Adrenal gland (tissue), 12 donors: Measurements from ENCODE around the gene ZNF324B. TPM values are rescaled to one million over a fixed set of nuclear protein-coding genes. Genes with fewer than 3 reads are reported as not detected.

Experiments used
- DNase-seq, 7 donors: peaks; one replicate each; pipeline ENCODE4 v3.0.0-alpha.2; 2019 to 2020
- H3K27ac ChIP-seq, 5 donors: fragments of 200-600 bp; sonication (generic) in 4 of 5; 1 replicate in 3 of 5; 2 replicates in 2 of 5; pipeline versions ENCODE4 v1.5.1 to v1.8.0; 2016 to 2020; ENCODE audit warnings: mild to moderate bottlenecking in 1 of 5
- H3K27me3 ChIP-seq: fragments of 200-600 bp; 2 replicates; pipeline ENCODE4 v1.8.0; 2021
- H3K36me3 ChIP-seq, 2 donors: fragments of 200-600 bp; replicated peaks in 1 of 2; 1 replicate in 1 of 2; 2 replicates in 1 of 2; pipeline versions ENCODE4 v1.5.1 to v1.8.0; 2018 to 2022
- H3K4me1 ChIP-seq, 2 donors: fragments of 200-600 bp; replicated peaks in 1 of 2; 1 replicate in 1 of 2; 2 replicates in 1 of 2; pipeline versions ENCODE4 v1.5.1 to v1.8.0; 2018 to 2021
- H3K4me3 ChIP-seq, 4 donors: fragments of 200-600 bp; sonication (generic) in 3 of 4; one replicate each; pipeline ENCODE4 v1.5.1; 2016 to 2018
- H3K9me3 ChIP-seq, 3 donors: fragments of 200-600 bp; sonication (generic) in 1 of 3; replicated peaks in 1 of 3; 1 replicate in 2 of 3; 2 replicates in 1 of 3; pipeline versions ENCODE4 v1.5.1 to v1.8.0; 2016 to 2021
- CTCF ChIP-seq, 6 experiments: fragments of 450-650 bp in 4 of 6; fragments of 200-600 bp in 2 of 6; sonication (generic) in 1 of 6; IDR thresholded peaks; 1 replicate in 5 of 6; 2 replicates in 1 of 6; pipeline versions ENCODE4 v1.5.1 to v1.8.0; 2016 to 2021; ENCODE audit warnings: antibody characterized with exemption in 6 of 6, mild to moderate bottlenecking in 2 of 6, moderate library complexity in 1 of 6
- POLR2A ChIP-seq, 2 donors: fragments of 450-650 bp; IDR thresholded peaks; one replicate each; pipeline ENCODE4 v1.6.1; 2017; ENCODE audit warnings: antibody characterized with exemption in 2 of 2, mild to moderate bottlenecking in 2 of 2, moderate library complexity in 1 of 2
- WGBS, 4 donors: extraction: QIAGEN DNeasy Blood & Tissue Kit in 2 of 4; methylation state at CpG; one replicate each; pipeline versions ENCODE4 v1.1.5 to v1.1.7; 2013 to 2017; 5-methylcytosine and 5-hydroxymethylcytosine counted together
- intact Hi-C, 2 donors: fragments of 100-400 bp; cut with DNase I; formaldehyde crosslinking; loops; one replicate each; pipeline versions ENCODE4 v1.14.1 to v1.15.0; 2022 to 2023
- polyA plus RNA-seq, 3 donors: library from polyadenylated mRNA; stranded (reverse); fragments of 200-250 nt in 2 of 3; fragments of 350-450 nt in 1 of 3; fragmentation: Illumina TruSeq in 1 of 3; extraction: RNeasy Lipid Tissue Mini Kit (QIAGEN cat#74804) in 1 of 3; gene quantifications; one replicate each; pipeline ENCODE4 v1.2.3, GENCODE V29; 2013 to 2014
- total RNA-seq, 9 donors: library from RNA; depleted of rRNA in 4 of 9; stranded (reverse); fragments of >200 nt in 4 of 9; fragments of 120-200 nt in 1 of 9; fragmentation: NEBNext Ultra II Directional in 1 of 9; extraction: Animal tissue kit (Norgen Biotek cat#: 25700) in 1 of 9; gene quantifications; one replicate each; pipeline versions ENCODE4 v1.1.0 to v1.2.4, GENCODE V29; 2013 to 2023
- donor health status: healthy with polysubstance abuse.
- donor health status: Bipolar disorder and iron deficiency.
- donor health status: DM: yes; HTN: yes; CAD: no.
- donor health status: DM: no; HTN: no; CAD: no.
- donor health status: DM: no; HTN: no; CAD: no.
- donor health status: DM: yes; HTN: yes; CAD: no.

Gene ZNF324B
- total and polyA plus RNA-seq, 12 donors = 1.4 to 8.7 (median 6.7) TPM

DNA sequence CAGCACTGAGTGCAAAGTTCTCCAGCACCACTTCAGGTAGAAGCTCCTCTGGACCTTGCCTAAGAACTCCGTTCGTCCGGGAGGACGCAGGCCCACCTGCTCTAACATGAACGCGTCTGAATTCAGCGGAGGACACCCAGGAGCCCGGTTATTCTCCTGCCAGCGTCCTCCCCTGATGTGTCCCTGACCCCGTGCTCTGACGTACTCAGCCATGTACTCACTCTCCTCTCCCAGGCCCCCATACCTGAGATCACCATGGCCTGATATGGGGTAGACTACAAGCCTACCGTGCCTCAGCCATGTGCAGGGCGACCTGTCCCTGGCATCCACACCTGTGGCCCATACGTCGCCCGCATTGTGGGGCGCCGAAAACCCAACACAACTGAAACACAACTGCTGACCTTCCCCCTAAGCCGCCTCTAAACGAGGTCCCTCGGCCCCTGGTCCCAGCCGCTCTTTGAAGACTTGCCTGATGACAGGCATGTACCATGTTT is 43.7 kb upstream of the ZNF324B start:
- peak overlapping the region; percentile 13 to 90 (median 82) for H3K4me3 ChIP-seq
- H3K9me3 ChIP-seq = no peaks in the 10 kb centered on the region
- H3K4me1 ChIP-seq = peaks cover 3 to 19% of the 10 kb centered on the region in 2 donors
- H3K27ac ChIP-seq = peak overlapping the region; percentile 51 to 96 (median 87)
- peak in 6 of 7 donors; percentile 56 to 74 (median 61) for DNase-seq
- no peaks in the 10 kb centered on the region for H3K27me3 ChIP-seq
- no peaks in the 10 kb centered on the region for H3K36me3 ChIP-seq
- WGBS, 4 donors = 3 to 13% (median 12%) methylated on average over 6 to 22 of the region's 22 CpGs; no CpG with 5 or more reads in 1 of the 4 donors
- no peak for TF ChIP-seq CTCF (IDR thresholded peaks at IDR 0.05)
- TF ChIP-seq POLR2A (IDR thresholded peaks at IDR 0.05) = no peak
- intact Hi-C loops = no loop called here

GRCh38 chr19:58408152-58409009 is 43.0 kb upstream of the ZNF324B start, which contains the start of gene ZNF584:
TSS of gene ZNF584 (plus strand) at chr19:58408649. CDS start at chr19:58409148, 499 bp downstream.
- WGBS, 4 donors = 0 to 1% (median 0%) methylated on average over 12 to 100 of the region's 100 CpGs
- H3K27ac ChIP-seq = peak within 1 kb of the TSS; percentile 51 to 96 (median 87)
- no peaks in the 10 kb centered on the region for H3K9me3 ChIP-seq
- H3K4me3 ChIP-seq = peak within 1 kb of the TSS; percentile 75 to 90 (median 82)
- peaks cover 3 to 19% of the 10 kb centered on the region in 2 donors for H3K4me1 ChIP-seq
- DNase-seq = peak; percentile 95 to 98 (median 96)
- TF ChIP-seq CTCF (IDR thresholded peaks at IDR 0.05) (no peak), POLR2A (IDR thresholded peaks at IDR 0.05) (peak; percentile 84 to 89)
- no peaks in the 10 kb centered on the region for H3K36me3 ChIP-seq
- intact Hi-C loops = no loop called here
- no peaks in the 10 kb centered on the region for H3K27me3 ChIP-seq

DNA sequence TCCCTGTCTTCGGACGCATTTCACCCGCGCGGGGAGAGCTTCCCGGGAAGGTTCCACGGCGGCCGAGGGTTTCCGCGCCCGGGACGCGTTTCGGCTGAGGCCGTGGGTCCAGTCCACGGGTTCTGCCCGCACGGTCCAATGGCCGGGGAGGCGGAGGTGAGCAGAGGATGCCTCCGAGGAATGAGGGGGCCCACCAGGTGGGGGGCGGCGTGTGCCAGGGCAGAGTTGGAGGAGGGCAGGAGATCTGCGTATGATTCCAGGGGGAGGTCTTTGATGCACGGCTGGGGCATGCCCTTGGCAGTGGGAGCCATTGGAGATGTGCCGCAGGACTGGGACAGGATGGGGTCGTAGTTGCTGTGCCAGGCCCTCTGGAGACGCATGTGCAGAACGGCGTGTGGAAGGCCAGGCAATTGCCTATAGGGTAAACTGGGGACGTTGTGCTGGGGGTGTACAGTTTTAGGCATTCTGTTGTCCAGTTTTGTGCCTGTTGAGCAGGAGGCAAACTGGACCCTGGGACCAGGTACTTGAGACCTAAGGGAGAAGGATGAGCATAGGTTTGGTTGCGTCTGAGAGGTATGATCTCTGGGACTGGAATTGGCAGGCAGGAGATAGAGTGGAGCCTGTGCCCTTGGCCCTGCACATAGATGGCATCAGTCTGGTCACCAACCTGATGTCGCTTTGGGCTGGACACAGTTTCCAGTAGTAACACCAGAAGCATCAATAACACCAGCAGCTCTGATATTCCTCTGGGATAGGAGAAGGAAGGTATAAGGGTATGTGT is 42.2 kb upstream of the ZNF324B start:
- peak overlapping the region; percentile 75 to 90 (median 76) for H3K4me3 ChIP-seq
- intact Hi-C loops = no loop called here
- H3K27me3 ChIP-seq = no peaks in the 10 kb centered on the region
- no peaks in the 10 kb centered on the region for H3K36me3 ChIP-seq
- TF ChIP-seq CTCF (IDR thresholded peaks at IDR 0.05) (no peak), POLR2A (IDR thresholded peaks at IDR 0.05) (no peak)
- peaks cover 3 to 19% of the 10 kb centered on the region in 2 donors for H3K4me1 ChIP-seq
- WGBS, 4 donors = 2 to 33% (median 7%) methylated on average over 1 to 34 of the region's 34 CpGs
- H3K9me3 ChIP-seq = no peaks in the 10 kb centered on the region
- peak overlapping the region; percentile 11 to 96 (median 87) for H3K27ac ChIP-seq
- peak in 5 of 7 donors; percentile 28 to 62 (median 42) for DNase-seq

DNA sequence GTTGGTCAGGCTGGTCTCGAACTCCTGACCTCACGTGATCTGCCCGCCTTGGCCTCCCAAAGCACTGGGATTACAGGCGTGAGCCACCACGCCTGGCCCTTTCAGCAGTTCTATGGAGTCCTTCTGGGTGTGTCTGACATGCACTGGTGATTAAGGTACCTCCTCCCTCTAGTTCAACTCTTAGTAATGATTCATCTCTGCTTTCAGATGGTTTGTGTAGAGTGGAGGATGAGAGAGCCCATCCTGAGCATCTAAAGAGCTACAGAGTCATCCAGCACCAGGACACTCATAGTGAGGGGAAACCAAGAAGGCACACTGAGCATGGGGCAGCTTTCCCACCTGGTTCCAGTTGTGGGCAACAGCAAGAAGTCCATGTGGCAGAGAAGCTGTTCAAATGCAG is 34.8 kb upstream of the ZNF324B start:
- Histone ChIP-seq H3K4me1 (no peaks in the 10 kb centered on the region), H3K36me3 (peaks cover 0 to 39% of the 10 kb centered on the region in 2 donors), H3K9me3 (no peaks in the 10 kb centered on the region), H3K4me3 (no peak overlapping the region), H3K27me3 (no peaks in the 10 kb centered on the region), H3K27ac (no peak overlapping the region)
- WGBS, 4 donors = 94 to 97% (median 96%) methylated on average over 3 to 5 of the region's 5 CpGs
- intact Hi-C loops = no loop called here
- DNase-seq = no peak
- TF ChIP-seq CTCF (IDR thresholded peaks at IDR 0.05) (no peak), POLR2A (IDR thresholded peaks at IDR 0.05) (no peak)
